Stimulated activated CD8-positive, alpha-beta memory T cell treated with anti-CD3 and anti-CD28 coated beads, Interleukin-2, amount 100 ng/mL, for 1 hour (primary cell): Measurements from ENCODE around the gene SLC22A15.

Source experiments
- DNase-seq, 2 donors: peaks; one replicate each; pipeline ENCODE4 v3.0.0-alpha.2; 2020; ENCODE audit warnings: low read depth in 2 of 2

SLC22A15 gene

GRCh38 chr1:116099919-116100318 is 123.6 kb downstream of the SLC22A15 start:
- DNase-seq = no peak

GRCh38 chr1:116104667-116105066 is 128.4 kb downstream of the SLC22A15 start:
- DNase-seq = no peak

GRCh38 chr1:116105996-116106395 is 129.7 kb downstream of the SLC22A15 start:
- DNase-seq = no peak

GRCh38 chr1:116106646-116107045 is 130.3 kb downstream of the SLC22A15 start:
- no peak for DNase-seq

- DNase-seq = no peak
Measured at GRCh38 chr1:116107371-116107770, 131.1 kb downstream of the SLC22A15 start.

GRCh38 chr1:116110567-116111523 is 134.5 kb downstream of the SLC22A15 start, which contains the start of gene MAB21L3:
TSS of gene MAB21L3 (plus strand) at chr1:116111399. CDS start at chr1:116112616, 1,217 bp downstream.
- DNase-seq = no peak

- DNase-seq = no peak
Measured at GRCh38 chr1:116111524-116112021, 135.3 kb downstream of the SLC22A15 start.

GRCh38 chr1:116112388-116113140 is 136.3 kb downstream of the SLC22A15 start:
- DNase-seq = no peak

- no peak for DNase-seq
Measured at GRCh38 chr1:116113615-116114014, 137.3 kb downstream of the SLC22A15 start.

GRCh38 chr1:116115476-116116439 is 139.4 kb downstream of the SLC22A15 start:
- no peak for DNase-seq

- no peak for DNase-seq
Measured at GRCh38 chr1:116118471-116118870, 142.2 kb downstream of the SLC22A15 start.
